SK-N-SH (cell line): ENCODE measurements around the gene PRRT4. TPM values are rescaled to one million over a fixed set of nuclear protein-coding genes. Genes with fewer than 3 reads are reported as not detected.

Source experiments
- CTCF ChIA-PET: fragments of 300-600, 350-600 bp; formaldehyde crosslinking; extraction: SDS; loops from one replicate; lab custom pipeline; 2021; lab: Yijun Ruan, JAX
- POLR2A ChIA-PET: fragments of 350-600 bp; sonication (Branson Sonifier 250); formaldehyde crosslinking; extraction: SDS; loops from one replicate; lab custom pipeline; 2020; ENCODE audit warnings: antibody characterized with exemption, inconsistent platforms; lab: Yijun Ruan, JAX
- DNase-seq: peaks from one replicate; pipeline ENCODE4 v3.0.0; 2012
- H2AFZ ChIP-seq: fragments of 200-600 bp; sonication (generic); 2 replicates; pipeline ENCODE4 v1.8.1; 2016; ENCODE audit warnings: antibody characterized with exemption, mild to moderate bottlenecking, low read depth
- H3F3A ChIP-seq: fragments of 200-600 bp; sonication (generic); replicated peaks from 2 replicates; pipeline ENCODE3; 2016; ENCODE audit warnings: antibody characterized with exemption, mild to moderate bottlenecking; ENCODE audit not compliant: insufficient read depth
- H3K27ac ChIP-seq, 2 experiments: fragments of 200-500 bp in 1 of 2; fragments of 200-600 bp in 1 of 2; sonication (Bioruptor generic) in 1 of 2; sonication (generic), shearing (Covaris generic) in 1 of 2; 2 replicates each; pipeline versions ENCODE4 v1.5.1 to v1.6.1; 2014 to 2016; ENCODE audit warnings: low read depth in 2 of 2, inconsistent platforms in 1 of 2, low read length in 1 of 2, mild to moderate bottlenecking in 1 of 2, mixed read lengths in 1 of 2
- H3K27me3 ChIP-seq: fragments of 200-600 bp; sonication (generic), shearing (Covaris generic); 2 replicates; pipeline ENCODE4 v1.6.1; 2016; ENCODE audit warnings: mixed run types; ENCODE audit not compliant: insufficient read depth
- H3K36me3 ChIP-seq, 2 experiments: fragments of 200-500 bp in 1 of 2; fragments of 200-600 bp in 1 of 2; sonication (Bioruptor generic) in 1 of 2; sonication (generic) in 1 of 2; replicated peaks in 1 of 2; 2 replicates each; pipeline versions ENCODE3 to v1.5.1; 2014 to 2016; ENCODE audit warnings: low read length in 1 of 2, mild to moderate bottlenecking in 1 of 2; ENCODE audit not compliant: insufficient read depth in 2 of 2, control insufficient read depth in 1 of 2
- H3K4me1 ChIP-seq, 2 experiments: fragments of 200-500 bp in 1 of 2; fragments of 200-600 bp in 1 of 2; sonication (Bioruptor generic) in 1 of 2; sonication (generic), shearing (Covaris generic) in 1 of 2; 2 replicates each; pipeline versions ENCODE4 v1.5.1 to v1.6.1; 2014 to 2016; ENCODE audit warnings: low read depth in 1 of 2, low read length in 1 of 2, mixed run types in 1 of 2; ENCODE audit not compliant: insufficient read depth in 2 of 2, control insufficient read depth in 1 of 2
- H3K4me2 ChIP-seq: fragments of 200-600 bp; sonication (generic), shearing (Covaris generic); 2 replicates; pipeline ENCODE4 v1.6.1; 2017; ENCODE audit warnings: mixed run types
- H3K4me3 ChIP-seq, 2 experiments: fragments of 200-500 bp in 1 of 2; fragments of 200-600 bp in 1 of 2; sonication (Bioruptor generic) in 1 of 2; sonication (generic), shearing (Covaris generic) in 1 of 2; 2 replicates each; pipeline versions ENCODE4 v1.5.1 to v1.8.1; 2014 to 2016; ENCODE audit warnings: low read depth in 2 of 2, inconsistent platforms in 1 of 2, low read length in 1 of 2, mild to moderate bottlenecking in 1 of 2, mixed read lengths in 1 of 2, moderate library complexity in 1 of 2
- H3K79me2 ChIP-seq: fragments of 200-600 bp; sonication (generic); 2 replicates; pipeline ENCODE4 v1.8.1; 2017; ENCODE audit warnings: mild to moderate bottlenecking; ENCODE audit not compliant: insufficient read depth
- H3K9ac ChIP-seq: fragments of 200-600 bp; sonication (generic); 2 replicates; pipeline ENCODE4 v1.6.1; 2017; ENCODE audit warnings: mixed run types
- H3K9me2 ChIP-seq: fragments of 200-600 bp; sonication (generic); 2 replicates; pipeline ENCODE4 v1.6.1; 2017; ENCODE audit warnings: mixed run types
- H3K9me3 ChIP-seq: fragments of 200-600 bp; sonication (generic); 2 replicates; pipeline ENCODE4 v1.6.1; 2017; ENCODE audit warnings: mixed run types, mild to moderate bottlenecking, moderate library complexity
- H4K20me1 ChIP-seq: fragments of 200-600 bp; sonication (generic); 2 replicates; pipeline ENCODE4 v1.6.1; 2017; ENCODE audit warnings: mild to moderate bottlenecking, mixed run types; ENCODE audit not compliant: insufficient read depth
- CHD2 ChIP-seq: fragments of 150-350 bp; IDR thresholded peaks from 2 replicates; pipeline ENCODE4 v1.6.1; 2018; ENCODE audit warnings: low read length; ENCODE audit not compliant: partially characterized antibody
- CTCF ChIP-seq: fragments of 200-600 bp; sonication (generic); IDR thresholded peaks from 2 replicates; pipeline ENCODE4 v1.6.1; 2017; ENCODE audit warnings: antibody characterized with exemption, mild to moderate bottlenecking, moderate library complexity
- ELF1 ChIP-seq: IDR thresholded peaks from 2 replicates; pipeline ENCODE4 v1.4.0; 2012
- EP300 ChIP-seq, 2 experiments: IDR thresholded peaks; 2 replicates each; pipeline versions ENCODE4 v1.4.0 to v1.6.1; 2012; ENCODE audit warnings: borderline replicate concordance in 1 of 2, low read depth in 1 of 2, low read length in 1 of 2
- FOXJ3 ChIP-seq: sonication (generic); formaldehyde crosslinking; IDR thresholded peaks from 2 replicates; pipeline ENCODE4 v1.5.1; 2020; ENCODE audit warnings: mild to moderate bottlenecking, missing genetic modification reagents
- GATA2 ChIP-seq: sonication (generic); formaldehyde crosslinking; IDR thresholded peaks from 2 replicates; pipeline ENCODE4 v1.5.0; 2020; ENCODE audit warnings: mild to moderate bottlenecking, missing genetic modification reagents
- JUND ChIP-seq: IDR thresholded peaks from 2 replicates; pipeline ENCODE4 v1.4.0; 2012
- MEF2A ChIP-seq: IDR thresholded peaks from 2 replicates; pipeline ENCODE4 v1.4.0; 2012; ENCODE audit warnings: low read depth, borderline replicate concordance
- MXI1 ChIP-seq: IDR thresholded peaks from 2 replicates; pipeline ENCODE4 v1.6.1; 2012; ENCODE audit warnings: mild to moderate bottlenecking, low read depth, low read length, improper control_type of control experiment
- POLR2AphosphoS5 ChIP-seq: IDR thresholded peaks from 2 replicates; pipeline ENCODE4 v1.6.1; 2012; ENCODE audit warnings: low read depth, low read length
- RCOR1 ChIP-seq: fragments of 150-350 bp; IDR thresholded peaks from 2 replicates; pipeline ENCODE4 v1.6.1; 2017; ENCODE audit warnings: antibody characterized with exemption, low read length
- REST ChIP-seq: IDR thresholded peaks from 2 replicates; pipeline ENCODE4 v1.6.1; 2012; ENCODE audit warnings: mild to moderate bottlenecking, low read depth, low read length, moderate library complexity
- SIN3A ChIP-seq: IDR thresholded peaks from 2 replicates; pipeline ENCODE4 v1.6.1; 2012; ENCODE audit warnings: low read depth, mild to moderate bottlenecking, low read length, moderate library complexity, borderline replicate concordance
- TAF1 ChIP-seq: IDR thresholded peaks from 2 replicates; pipeline ENCODE4 v1.6.1; 2012; ENCODE audit warnings: low read depth, mild to moderate bottlenecking, low read length, moderate library complexity, borderline replicate concordance
- TCF12 ChIP-seq: IDR thresholded peaks from 2 replicates; pipeline ENCODE4 v1.4.0; 2012
- USF1 ChIP-seq: IDR thresholded peaks from 2 replicates; pipeline ENCODE4 v1.4.0; 2012; ENCODE audit warnings: low read depth, borderline replicate concordance
- ZBTB33 ChIP-seq: IDR thresholded peaks from 2 replicates; pipeline ENCODE4 v1.4.0; 2012; ENCODE audit warnings: low read depth, borderline replicate concordance
- WGBS: methylation state at CpG from one replicate; pipeline ENCODE4 v1.1.6; 2017; ENCODE audit warnings: low lambda C conversion rate; 5-methylcytosine and 5-hydroxymethylcytosine counted together
- polyA plus RNA-seq, 3 experiments: library from polyadenylated mRNA; depleted of rRNA; stranded (reverse); fragments of >200 nt; gene quantifications; 2 replicates each; pipeline ENCODE4 v1.2.3, GENCODE V29; 2012

PRRT4 gene
- polyA plus RNA-seq, 1 of the 3 experiments (the other 2 are of a cell fraction): 1.5 TPM

- TF ChIP-seq REST (no peak), JUND (no peak), POLR2AphosphoS5 (no peak), GATA2 (CRISPR knock-in tag) (no peak)
Measured at GRCh38 chr7:128403676-128404075, 42.2 kb upstream of the PRRT4 start (continued).

GRCh38 chr7:128402356-128402755, 40.9 kb upstream of the PRRT4 start:
- no peak overlapping the region for H2AFZ ChIP-seq
- no peak overlapping the region for H3K4me3 ChIP-seq
- 94% methylated on average over 2 of the region's 2 CpGs for WGBS
- no peaks in the 10 kb centered on the region for H3K9me2 ChIP-seq
- H3F3A ChIP-seq: peaks cover 11% of the 10 kb centered on the region
- DNase-seq: no peak
- peaks cover 22% of the 10 kb centered on the region for H3K79me2 ChIP-seq
- no peak overlapping the region for H3K4me2 ChIP-seq
- H3K9ac ChIP-seq: no peak overlapping the region
- peaks cover 15 to 22% of the 10 kb centered on the region in 2 experiments; a peak in 2 of 4 replicates for H3K4me1 ChIP-seq
- TF ChIP-seq CHD2 (no peak), GATA2 (CRISPR knock-in tag) (no peak), FOXJ3 (CRISPR knock-in tag) (no peak), CTCF (no peak), ZBTB33 (no peak), REST (no peak), TCF12 (no peak), ELF1 (no peak), POLR2AphosphoS5 (no peak), SIN3A (no peak), RCOR1 (no peak), MEF2A (no peak), JUND (no peak), EP300 (IDR thresholded peaks at IDR 0.05; ENCODE audit: borderline replicate concordance in 1 of 2, low read depth in 1 of 2, low read length in 1 of 2) (no peak), USF1 (no peak), MXI1 (no peak), TAF1 (no peak)
- no peak overlapping the region for H3K27ac ChIP-seq
- no peaks in the 10 kb centered on the region for H3K9me3 ChIP-seq
- ChIA-PET CTCF (interaction anchor here (0.7 to 50.3 kb wide), 6 partner anchors 7 to 481 kb away, joined by 3 to 1901 read pairs (median 940); partner anchors contain the start of genes IMPDH1 and RBM28), POLR2A (interaction anchor here (1.0 kb wide), 1 partner anchor 20 kb away, joined by 4 read pairs; no protein-coding TSS in a partner anchor)
- no peaks in the 10 kb centered on the region for H3K27me3 ChIP-seq
- H3K36me3 ChIP-seq: peaks cover 27 to 42% of the 10 kb centered on the region in 2 experiments
- peaks cover 14% of the 10 kb centered on the region; the same call in 1 of the 2 replicates for H4K20me1 ChIP-seq
